ENCODE results near the gene ZFHX3. TPM values are rescaled to one million over a fixed set of nuclear protein-coding genes. Genes with fewer than 3 reads are reported as not detected.

Gene ZFHX3
- total and polyA plus RNA-seq, 9 of the 15 experiments (the other 6 are each of a cell fraction or from before 2014, with no cell fraction given) = 0.01 to 0.23 (median 0.06) TPM; not detected in 4

DNA sequence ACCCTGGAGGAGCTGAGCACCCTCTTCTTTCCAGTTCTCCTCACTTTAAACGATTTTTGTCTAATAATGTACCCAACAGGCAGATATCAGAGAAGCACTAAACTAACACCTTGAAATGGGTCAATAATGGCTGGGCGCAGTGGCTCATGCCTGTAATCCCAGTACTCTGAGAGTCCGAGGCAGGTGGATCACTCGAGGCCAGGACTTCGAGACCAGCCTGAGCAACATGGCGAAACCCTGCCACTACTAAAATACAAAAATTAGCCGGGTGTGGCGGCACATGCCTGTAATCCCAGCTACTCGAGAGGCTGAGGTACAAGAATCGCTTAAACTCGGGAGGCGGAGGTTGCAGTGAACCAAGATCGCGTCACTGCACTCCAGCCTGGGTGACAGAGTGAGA lies 57.4 kb downstream of the ZFHX3 start (continued):
- TF ChIP-seq, protein P1, sequence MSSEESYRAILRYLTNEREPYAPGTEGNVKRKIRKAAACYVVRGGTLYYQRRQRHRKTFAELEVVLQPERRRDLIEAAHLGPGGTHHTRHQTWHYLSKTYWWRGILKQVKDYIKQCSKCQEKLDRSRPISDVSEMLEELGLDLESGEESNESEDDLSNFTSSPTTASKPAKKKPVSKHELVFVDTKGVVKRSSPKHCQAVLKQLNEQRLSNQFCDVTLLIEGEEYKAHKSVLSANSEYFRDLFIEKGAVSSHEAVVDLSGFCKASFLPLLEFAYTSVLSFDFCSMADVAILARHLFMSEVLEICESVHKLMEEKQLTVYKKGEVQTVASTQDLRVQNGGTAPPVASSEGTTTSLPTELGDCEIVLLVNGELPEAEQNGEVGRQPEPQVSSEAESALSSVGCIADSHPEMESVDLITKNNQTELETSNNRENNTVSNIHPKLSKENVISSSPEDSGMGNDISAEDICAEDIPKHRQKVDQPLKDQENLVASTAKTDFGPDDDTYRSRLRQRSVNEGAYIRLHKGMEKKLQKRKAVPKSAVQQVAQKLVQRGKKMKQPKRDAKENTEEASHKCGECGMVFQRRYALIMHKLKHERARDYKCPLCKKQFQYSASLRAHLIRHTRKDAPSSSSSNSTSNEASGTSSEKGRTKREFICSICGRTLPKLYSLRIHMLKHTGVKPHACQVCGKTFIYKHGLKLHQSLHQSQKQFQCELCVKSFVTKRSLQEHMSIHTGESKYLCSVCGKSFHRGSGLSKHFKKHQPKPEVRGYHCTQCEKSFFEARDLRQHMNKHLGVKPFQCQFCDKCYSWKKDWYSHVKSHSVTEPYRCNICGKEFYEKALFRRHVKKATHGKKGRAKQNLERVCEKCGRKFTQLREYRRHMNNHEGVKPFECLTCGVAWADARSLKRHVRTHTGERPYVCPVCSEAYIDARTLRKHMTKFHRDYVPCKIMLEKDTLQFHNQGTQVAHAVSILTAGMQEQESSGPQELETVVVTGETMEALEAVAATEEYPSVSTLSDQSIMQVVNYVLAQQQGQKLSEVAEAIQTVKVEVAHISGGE (CRISPR knock-in tag; IDR thresholded peaks at IDR 0.05) = no peak
- TF ChIP-seq CREM (IDR thresholded peaks at IDR 0.05; ENCODE audit: low read depth) (no peak), PHB (CRISPR knock-in tag; IDR thresholded peaks at IDR 0.05) (no peak), YBX1 (IDR thresholded peaks at IDR 0.05) (no peak), KHSRP (IDR thresholded peaks at IDR 0.05) (no peak), SREBF1 (IDR thresholded peaks at IDR 0.05; ENCODE audit: borderline replicate concordance, low read depth, low read length) (no peak)

DNA sequence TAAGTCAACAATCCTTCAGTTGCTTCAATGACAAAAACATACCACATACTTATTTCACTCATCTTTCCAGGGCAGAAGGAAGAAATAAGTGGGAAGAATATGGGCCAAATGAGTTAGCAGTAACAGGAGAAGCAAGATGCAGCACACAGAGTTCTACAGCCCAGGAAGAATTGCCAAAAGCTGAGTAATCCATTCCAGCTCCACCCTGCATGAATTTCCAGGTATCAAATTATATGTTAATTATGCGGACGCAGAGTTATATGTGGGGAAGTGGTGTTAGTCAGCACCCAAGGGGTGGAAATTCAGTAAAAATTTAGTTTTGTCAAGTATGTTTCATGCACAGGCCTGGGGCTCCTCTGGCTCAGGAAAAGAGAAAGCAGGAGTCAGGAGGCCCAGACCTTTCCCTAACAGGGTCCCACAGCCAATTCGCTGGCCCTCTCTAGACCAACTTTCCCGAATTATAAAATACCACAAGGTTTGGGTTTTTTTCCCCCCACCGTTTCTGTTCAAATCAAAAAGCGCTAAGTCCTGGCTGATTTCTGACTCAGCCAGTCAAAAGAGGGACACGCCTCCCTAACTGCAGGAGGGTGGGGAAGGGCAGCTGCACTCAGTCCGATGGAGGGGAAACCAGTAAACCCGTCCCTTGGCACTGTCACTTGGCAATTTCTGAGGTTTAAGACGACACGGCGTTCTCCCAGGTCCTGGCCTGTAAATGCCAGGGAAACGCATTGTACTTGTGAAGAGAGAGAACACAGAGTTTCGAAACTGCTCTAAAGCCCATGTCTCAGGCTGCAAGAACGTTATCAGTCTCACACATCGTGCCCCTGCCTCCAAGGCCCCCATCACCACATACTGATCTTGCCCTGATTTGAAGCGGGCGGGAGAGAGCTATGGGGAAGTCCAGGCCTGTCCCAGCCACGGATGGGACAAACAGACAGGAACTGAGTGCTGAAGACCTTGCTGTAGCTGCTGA lies 58.1 kb downstream of the ZFHX3 start:
- ATAC-seq (no peak), FAIRE-seq (no peak), DNase-seq (ENCODE audit: extremely low read depth in 1 of 4, low spot score in 3 of 4) (no peak)
- H3K9me1 ChIP-seq (ENCODE audit: control insufficient read depth, insufficient read depth, low read length) = no peaks in the 10 kb centered on the region
- no peak overlapping the region for H3K27ac ChIP-seq (ENCODE audit: extremely low read depth, low read depth, low read length)
- H4K20me1 ChIP-seq (replicated peaks; ENCODE audit: control insufficient read depth, insufficient read depth, low read length) = no peaks in the 10 kb centered on the region
- H3K9me3 ChIP-seq (replicated peaks; ENCODE audit: control insufficient read depth, insufficient read depth, low read depth, low read length) = no peaks in the 10 kb centered on the region
- in situ Hi-C loops (cut with MboI) = no loop called here
- H3K36me3 ChIP-seq (ENCODE audit: control insufficient read depth, insufficient read depth, low read length) = no peaks in the 10 kb centered on the region
- CTCF ChIA-PET (ENCODE audit: low intra/inter-chr PET ratio) = no interaction called here
- no peaks in the 10 kb centered on the region; a peak in 1 of 5 replicates for H3K4me1 ChIP-seq (replicated peaks in 1 of 2; ENCODE audit: control insufficient read depth in 2 of 2, insufficient read depth in 2 of 2, low read length in 2 of 2)
- H2AFZ ChIP-seq (ENCODE audit: low read depth, low read length) = no peak overlapping the region
- no TSS peak for BruUV-seq (replicated peaks)
- no peak overlapping the region for H3K9ac ChIP-seq (ENCODE audit: insufficient read depth in 1 of 2, low read depth in 2 of 2, low read length in 2 of 2)
- POLR2A ChIA-PET = no interaction called here
- H3K27me3 ChIP-seq (ENCODE audit: control insufficient read depth in 2 of 2, insufficient read depth in 2 of 2, low read length in 2 of 2) = peaks cover 24 to 76% of the 10 kb centered on the region in 2 experiments; a peak in 4 of 5 replicates
- no peaks in the 10 kb centered on the region for H3K79me2 ChIP-seq (ENCODE audit: control insufficient read depth, insufficient read depth, low read length)
- no peak overlapping the region for H3K4me2 ChIP-seq (ENCODE audit: insufficient read depth, low read length)
- H3K4me3 ChIP-seq = no peak overlapping the region
- intact Hi-C loops (cut with micrococcal nuclease) = no loop called here
- under 1% methylated on average over 18 of the region's 19 CpGs for WGBS (ENCODE audit: insufficient coverage, low coverage, missing lambda C conversion rate)
- TF ChIP-seq, protein P2, sequence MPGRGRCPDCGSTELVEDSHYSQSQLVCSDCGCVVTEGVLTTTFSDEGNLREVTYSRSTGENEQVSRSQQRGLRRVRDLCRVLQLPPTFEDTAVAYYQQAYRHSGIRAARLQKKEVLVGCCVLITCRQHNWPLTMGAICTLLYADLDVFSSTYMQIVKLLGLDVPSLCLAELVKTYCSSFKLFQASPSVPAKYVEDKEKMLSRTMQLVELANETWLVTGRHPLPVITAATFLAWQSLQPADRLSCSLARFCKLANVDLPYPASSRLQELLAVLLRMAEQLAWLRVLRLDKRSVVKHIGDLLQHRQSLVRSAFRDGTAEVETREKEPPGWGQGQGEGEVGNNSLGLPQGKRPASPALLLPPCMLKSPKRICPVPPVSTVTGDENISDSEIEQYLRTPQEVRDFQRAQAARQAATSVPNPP (IDR thresholded peaks at IDR 0.05; ENCODE audit: borderline replicate concordance, insufficient read depth, insufficient read length) = no peak
- TF ChIP-seq CBX2 (IDR thresholded peaks at IDR 0.05; ENCODE audit: insufficient read depth, low read length, poor library complexity, severe bottlenecking) (no peak), ZNF133 (CRISPR knock-in tag; IDR thresholded peaks at IDR 0.05) (no peak), YBX1 (IDR thresholded peaks at IDR 0.05) (no peak), SMAD1 (IDR thresholded peaks at IDR 0.05; ENCODE audit: low read depth, low read length, partially characterized antibody) (no peak), SNIP1 (IDR thresholded peaks at IDR 0.05; ENCODE audit: low read depth) (no peak), MECOM (CRISPR knock-in tag; IDR thresholded peaks at IDR 0.05) (no peak), FOXJ3 (CRISPR knock-in tag; IDR thresholded peaks at IDR 0.05) (no peak), RBM22 (IDR thresholded peaks at IDR 0.05; ENCODE audit: low read depth, low read length, poor library complexity, severe bottlenecking) (no peak)
- TF ChIP-seq, protein P3, sequence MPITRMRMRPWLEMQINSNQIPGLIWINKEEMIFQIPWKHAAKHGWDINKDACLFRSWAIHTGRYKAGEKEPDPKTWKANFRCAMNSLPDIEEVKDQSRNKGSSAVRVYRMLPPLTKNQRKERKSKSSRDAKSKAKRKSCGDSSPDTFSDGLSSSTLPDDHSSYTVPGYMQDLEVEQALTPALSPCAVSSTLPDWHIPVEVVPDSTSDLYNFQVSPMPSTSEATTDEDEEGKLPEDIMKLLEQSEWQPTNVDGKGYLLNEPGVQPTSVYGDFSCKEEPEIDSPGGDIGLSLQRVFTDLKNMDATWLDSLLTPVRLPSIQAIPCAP (CRISPR knock-in tag; IDR thresholded peaks at IDR 0.05; ENCODE audit: borderline replicate concordance) = no peak

Measured in K562 (cell line).